ENCODE data around the gene HSPH1. TPM values are rescaled to one million over a fixed set of nuclear protein-coding genes. Genes with fewer than 3 reads are reported as not detected.

Gene HSPH1
- total and polyA plus RNA-seq, 5 donors from 2014 or later: 29.0 to 155 (median 33.9) TPM

GRCh38 chr13:31145417-31145816, 16.3 kb downstream of the HSPH1 start:
- no peaks in the 10 kb centered on the region for H3K27me3 ChIP-seq (ENCODE audit: control insufficient read depth, insufficient read depth, low read length)
- Mint-ChIP-seq H3K27me3 (no peaks in the 10 kb centered on the region), H3K9me3 (no peaks in the 10 kb centered on the region), H3K27ac (peak overlapping the region in 1 of 3 donors; percentile 65), H3K4me1 (peaks cover 16 to 30% (median 23%) of the 10 kb centered on the region in 4 donors), H3K36me3 (peaks cover 75% of the 10 kb centered on the region), H3K4me3 (no peak overlapping the region)
- H3K4me1 ChIP-seq (ENCODE audit: control insufficient read depth, insufficient read depth, low read length, poor library complexity, severe bottlenecking): no peaks in the 10 kb centered on the region
- no peak overlapping the region for H3K4me3 ChIP-seq (ENCODE audit: low read depth, low read length)
- DNase-seq (no peak), ATAC-seq (ENCODE audit: low read depth in 2 of 2) (no peak)
- H3K27ac ChIP-seq (ENCODE audit: insufficient read depth, low read length, poor library complexity, severe bottlenecking): no peak overlapping the region
- peaks cover 98% of the 10 kb centered on the region for H3K36me3 ChIP-seq (ENCODE audit: control insufficient read depth, insufficient read depth, low read length)
- H3K9me3 ChIP-seq (ENCODE audit: control insufficient read depth in 2 of 2, low read length in 2 of 2): no peaks in the 10 kb centered on the region

GRCh38 chr13:31138515-31138914, 23.2 kb downstream of the HSPH1 start:
- peaks cover 0 to 22% (median 17%) of the 10 kb centered on the region in 4 donors for H3K4me1 Mint-ChIP-seq
- ATAC-seq (ENCODE audit: low read depth in 2 of 2) (no peak), DNase-seq (no peak)
- H3K4me1 ChIP-seq (ENCODE audit: control insufficient read depth, insufficient read depth, low read length, poor library complexity, severe bottlenecking): no peaks in the 10 kb centered on the region
- H3K36me3 Mint-ChIP-seq: peaks cover 60% of the 10 kb centered on the region
- no peaks in the 10 kb centered on the region for H3K9me3 Mint-ChIP-seq
- H3K27me3 ChIP-seq (ENCODE audit: control insufficient read depth, insufficient read depth, low read length): no peaks in the 10 kb centered on the region
- H3K9me3 ChIP-seq (ENCODE audit: control insufficient read depth in 2 of 2, low read length in 2 of 2): no peaks in the 10 kb centered on the region
- H3K27ac Mint-ChIP-seq: no peak overlapping the region
- H3K4me3 Mint-ChIP-seq: no peak overlapping the region
- H3K4me3 ChIP-seq (ENCODE audit: low read depth, low read length): no peak overlapping the region
- no peaks in the 10 kb centered on the region for H3K27me3 Mint-ChIP-seq
- H3K36me3 ChIP-seq (ENCODE audit: control insufficient read depth, insufficient read depth, low read length): peaks cover 70% of the 10 kb centered on the region
- no peak overlapping the region for H3K27ac ChIP-seq (ENCODE audit: insufficient read depth, low read length, poor library complexity, severe bottlenecking)

- no peaks in the 10 kb centered on the region for H3K9me3 ChIP-seq (ENCODE audit: control insufficient read depth in 2 of 2, low read length in 2 of 2)
- no peaks in the 10 kb centered on the region for H3K27me3 ChIP-seq (ENCODE audit: control insufficient read depth, insufficient read depth, low read length)
- Mint-ChIP-seq H3K4me3 (no peak overlapping the region), H3K27ac (peak overlapping the region in 1 of 3 donors; percentile 45), H3K36me3 (peaks cover 45% of the 10 kb centered on the region), H3K9me3 (no peaks in the 10 kb centered on the region), H3K27me3 (no peaks in the 10 kb centered on the region), H3K4me1 (peaks cover 2 to 22% (median 17%) of the 10 kb centered on the region in 4 donors)
- no peak overlapping the region for H3K27ac ChIP-seq (ENCODE audit: insufficient read depth, low read length, poor library complexity, severe bottlenecking)
- no peak overlapping the region for H3K4me3 ChIP-seq (ENCODE audit: low read depth, low read length)
- ATAC-seq (ENCODE audit: low read depth in 2 of 2) (no peak), DNase-seq (no peak)
- peaks cover 52% of the 10 kb centered on the region for H3K36me3 ChIP-seq (ENCODE audit: control insufficient read depth, insufficient read depth, low read length)
- no peaks in the 10 kb centered on the region for H3K4me1 ChIP-seq (ENCODE audit: control insufficient read depth, insufficient read depth, low read length, poor library complexity, severe bottlenecking)
Measured at GRCh38 chr13:31136724-31137123, 25.0 kb downstream of the HSPH1 start.

- H3K4me3 ChIP-seq (ENCODE audit: low read depth, low read length): no peak overlapping the region
- Mint-ChIP-seq H3K27me3 (peaks cover under 1% of the 10 kb centered on the region), H3K9me3 (no peaks in the 10 kb centered on the region), H3K36me3 (peaks cover 32% of the 10 kb centered on the region), H3K4me1 (peaks cover 7 to 23% (median 21%) of the 10 kb centered on the region in 4 donors), H3K27ac (peak overlapping the region in 1 of 3 donors; percentile 23), H3K4me3 (no peak overlapping the region)
- no peaks in the 10 kb centered on the region for H3K9me3 ChIP-seq (ENCODE audit: control insufficient read depth in 2 of 2, low read length in 2 of 2)
- no peak overlapping the region for H3K27ac ChIP-seq (ENCODE audit: insufficient read depth, low read length, poor library complexity, severe bottlenecking)
- H3K4me1 ChIP-seq (ENCODE audit: control insufficient read depth, insufficient read depth, low read length, poor library complexity, severe bottlenecking): no peaks in the 10 kb centered on the region
- H3K36me3 ChIP-seq (ENCODE audit: control insufficient read depth, insufficient read depth, low read length): peaks cover 28% of the 10 kb centered on the region
- H3K27me3 ChIP-seq (ENCODE audit: control insufficient read depth, insufficient read depth, low read length): no peaks in the 10 kb centered on the region
- peak in 1 of 2 donors; percentile 40 for ATAC-seq (ENCODE audit: low read depth in 2 of 2)
- peak in 1 of 3 donors; percentile 59 for DNase-seq
Measured at GRCh38 chr13:31134039-31134711, 27.5 kb downstream of the HSPH1 start.

- H3K27me3 ChIP-seq (ENCODE audit: control insufficient read depth, insufficient read depth, low read length): no peaks in the 10 kb centered on the region
- no peaks in the 10 kb centered on the region for H3K4me1 ChIP-seq (ENCODE audit: control insufficient read depth, insufficient read depth, low read length, poor library complexity, severe bottlenecking)
- ATAC-seq (ENCODE audit: low read depth in 2 of 2): no peak
- H3K9me3 ChIP-seq (ENCODE audit: control insufficient read depth in 2 of 2, low read length in 2 of 2): no peaks in the 10 kb centered on the region
- H3K4me3 ChIP-seq (ENCODE audit: low read depth, low read length): no peak overlapping the region
- H3K27me3 Mint-ChIP-seq: peaks cover 4% of the 10 kb centered on the region
- peak in 1 of 3 donors; percentile 28 for DNase-seq
- no peak overlapping the region for H3K27ac Mint-ChIP-seq
- H3K4me3 Mint-ChIP-seq: no peak overlapping the region
- H3K36me3 ChIP-seq (ENCODE audit: control insufficient read depth, insufficient read depth, low read length): peaks cover 22% of the 10 kb centered on the region
- no peak overlapping the region for H3K27ac ChIP-seq (ENCODE audit: insufficient read depth, low read length, poor library complexity, severe bottlenecking)
- peaks cover 13 to 23% (median 20%) of the 10 kb centered on the region in 4 donors for H3K4me1 Mint-ChIP-seq
- H3K9me3 Mint-ChIP-seq: peaks cover 0 to 2% (median 0%) of the 10 kb centered on the region in 7 donors
- peaks cover 27% of the 10 kb centered on the region for H3K36me3 Mint-ChIP-seq
Measured at GRCh38 chr13:31133621-31134020, 28.1 kb downstream of the HSPH1 start.

- H3K4me1 Mint-ChIP-seq: peaks cover 13 to 23% (median 17%) of the 10 kb centered on the region in 4 donors
- Histone ChIP-seq H3K27ac (ENCODE audit: insufficient read depth, low read length, poor library complexity, severe bottlenecking) (no peak overlapping the region), H3K27me3 (ENCODE audit: control insufficient read depth, insufficient read depth, low read length) (peaks cover 4% of the 10 kb centered on the region), H3K4me3 (ENCODE audit: low read depth, low read length) (no peak overlapping the region), H3K4me1 (ENCODE audit: control insufficient read depth, insufficient read depth, low read length, poor library complexity, severe bottlenecking) (no peaks in the 10 kb centered on the region), H3K36me3 (ENCODE audit: control insufficient read depth, insufficient read depth, low read length) (peaks cover 3% of the 10 kb centered on the region), H3K9me3 (ENCODE audit: control insufficient read depth in 2 of 2, low read length in 2 of 2) (no peaks in the 10 kb centered on the region)
- peaks cover 0 to 2% (median 0%) of the 10 kb centered on the region in 7 donors for H3K9me3 Mint-ChIP-seq
- no peak overlapping the region for H3K27ac Mint-ChIP-seq
- H3K27me3 Mint-ChIP-seq: peaks cover 21% of the 10 kb centered on the region
- peak in 1 of 3 donors; percentile 29 for DNase-seq
- peaks cover 8% of the 10 kb centered on the region for H3K36me3 Mint-ChIP-seq
- no peak for ATAC-seq (ENCODE audit: low read depth in 2 of 2)
- H3K4me3 Mint-ChIP-seq: no peak overlapping the region
Measured at GRCh38 chr13:31131470-31131961, 30.2 kb downstream of the HSPH1 start.

GRCh38 chr13:31129419-31129818, 32.3 kb downstream of the HSPH1 start:
- peaks cover 0 to 2% (median 0%) of the 10 kb centered on the region in 7 donors for H3K9me3 Mint-ChIP-seq
- H3K27me3 Mint-ChIP-seq: peaks cover 25% of the 10 kb centered on the region
- DNase-seq (no peak), ATAC-seq (ENCODE audit: low read depth in 2 of 2) (no peak)
- no peaks in the 10 kb centered on the region for H3K36me3 Mint-ChIP-seq
- H3K27ac Mint-ChIP-seq: no peak overlapping the region
- H3K36me3 ChIP-seq (ENCODE audit: control insufficient read depth, insufficient read depth, low read length): no peaks in the 10 kb centered on the region
- H3K4me1 Mint-ChIP-seq: peaks cover 8 to 18% (median 14%) of the 10 kb centered on the region in 4 donors
- no peak overlapping the region for H3K4me3 ChIP-seq (ENCODE audit: low read depth, low read length)
- H3K27ac ChIP-seq (ENCODE audit: insufficient read depth, low read length, poor library complexity, severe bottlenecking): no peak overlapping the region
- H3K4me3 Mint-ChIP-seq: no peak overlapping the region
- H3K9me3 ChIP-seq (ENCODE audit: control insufficient read depth in 2 of 2, low read length in 2 of 2): no peaks in the 10 kb centered on the region
- H3K27me3 ChIP-seq (ENCODE audit: control insufficient read depth, insufficient read depth, low read length): peaks cover 13% of the 10 kb centered on the region
- no peaks in the 10 kb centered on the region for H3K4me1 ChIP-seq (ENCODE audit: control insufficient read depth, insufficient read depth, low read length, poor library complexity, severe bottlenecking)

- Histone ChIP-seq H3K9me3 (ENCODE audit: control insufficient read depth in 2 of 2, low read length in 2 of 2) (no peaks in the 10 kb centered on the region), H3K27ac (ENCODE audit: insufficient read depth, low read length, poor library complexity, severe bottlenecking) (no peak overlapping the region), H3K36me3 (ENCODE audit: control insufficient read depth, insufficient read depth, low read length) (no peaks in the 10 kb centered on the region), H3K27me3 (ENCODE audit: control insufficient read depth, insufficient read depth, low read length) (peaks cover 20% of the 10 kb centered on the region), H3K4me1 (ENCODE audit: control insufficient read depth, insufficient read depth, low read length, poor library complexity, severe bottlenecking) (no peaks in the 10 kb centered on the region), H3K4me3 (ENCODE audit: low read depth, low read length) (no peak overlapping the region)
- Mint-ChIP-seq H3K27ac (no peak overlapping the region), H3K36me3 (no peaks in the 10 kb centered on the region), H3K4me1 (peaks cover 0 to 5% (median 1%) of the 10 kb centered on the region in 4 donors), H3K9me3 (peaks cover 0 to 4% (median 1%) of the 10 kb centered on the region in 7 donors), H3K27me3 (peaks cover 51% of the 10 kb centered on the region), H3K4me3 (no peak overlapping the region)
- no peak for DNase-seq
- ATAC-seq (ENCODE audit: low read depth in 2 of 2): no peak
Measured at GRCh38 chr13:31124204-31124603, 37.5 kb downstream of the HSPH1 start.
